SJSA1 (cell line): ENCODE data around the gene BCL2L12. TPM values are rescaled to one million over a fixed set of nuclear protein-coding genes. Genes with fewer than 3 reads are reported as not detected.
A peak's percentile ranks its signal among the peaks of the same experiment; 100 is the strongest.
"Not testable (repeated sequence)": the region's sequence is repeated elsewhere in the genome, so short reads cannot be mapped to it uniquely, and the experiment has no call there.

ENCODE experiments used
- DNase-seq, 2 experiments: peaks; one replicate each; pipeline ENCODE4 v3.0.0-alpha.2; 2015 to 2020; ENCODE audit warnings: low spot score in 2 of 2, low read depth in 1 of 2
- H3K27ac ChIP-seq: fragments of 250-450 bp; sonication (Bioruptor Pico); 2 replicates; pipeline ENCODE4 v1.5.1; 2020; ENCODE audit warnings: mild to moderate bottlenecking, moderate library complexity
- H3K27me3 ChIP-seq: fragments of 250-450 bp; sonication (Bioruptor Pico); replicated peaks from 2 replicates; pipeline ENCODE4 v1.5.1; 2020; ENCODE audit warnings: mild to moderate bottlenecking, moderate library complexity
- H3K36me3 ChIP-seq: fragments of 250-450 bp; sonication (Bioruptor Pico); 2 replicates; pipeline ENCODE4 v1.5.1; 2020; ENCODE audit warnings: mild to moderate bottlenecking
- H3K4me1 ChIP-seq: fragments of 250-450 bp; sonication (Bioruptor Pico); replicated peaks from 2 replicates; pipeline ENCODE4 v1.6.1; 2021; ENCODE audit warnings: mild to moderate bottlenecking
- H3K4me3 ChIP-seq: fragments of 250-450 bp; sonication (Bioruptor Pico); 2 replicates; pipeline ENCODE4 v1.5.1; 2020; ENCODE audit warnings: mild to moderate bottlenecking
- H3K9me3 ChIP-seq: fragments of 250-450 bp; sonication (Bioruptor Pico); replicated peaks from 2 replicates; pipeline ENCODE4 v1.5.1; 2020; ENCODE audit warnings: mild to moderate bottlenecking
- total RNA-seq: library from RNA; depleted of rRNA; stranded (reverse); fragments of >200 nt; shearing (Covaris generic); gene quantifications from 2 replicates; pipeline ENCODE4 v1.2.3, GENCODE V29; 2014; rRNA removed

BCL2L12 gene, protein sequence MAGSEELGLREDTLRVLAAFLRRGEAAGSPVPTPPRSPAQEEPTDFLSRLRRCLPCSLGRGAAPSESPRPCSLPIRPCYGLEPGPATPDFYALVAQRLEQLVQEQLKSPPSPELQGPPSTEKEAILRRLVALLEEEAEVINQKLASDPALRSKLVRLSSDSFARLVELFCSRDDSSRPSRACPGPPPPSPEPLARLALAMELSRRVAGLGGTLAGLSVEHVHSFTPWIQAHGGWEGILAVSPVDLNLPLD
- 9.5 and 16.2 TPM in 2 replicates for total RNA-seq

GRCh38 chr19:49665351-49666119 is at the start of gene BCL2L12, which contains the start of gene IRF3:
TSS of gene BCL2L12 (plus strand) at chr19:49665933. CDS start at chr19:49666693, 760 bp downstream.
TSS of gene IRF3 (minus strand) at chr19:49665857. CDS start at chr19:49664838, 1,019 bp downstream.
- Histone ChIP-seq H3K27me3 (no peaks in the 10 kb centered on the region), H3K4me3 (peak within 1 kb of the TSS; percentile 56), H3K9me3 (no peaks in the 10 kb centered on the region), H3K4me1 (peaks cover 20% of the 10 kb centered on the region), H3K27ac (peak within 1 kb of the TSS; percentile 12), H3K36me3 (peaks cover 56% of the 10 kb centered on the region)
- DNase-seq: peak; percentile 94 to 98

DNA sequence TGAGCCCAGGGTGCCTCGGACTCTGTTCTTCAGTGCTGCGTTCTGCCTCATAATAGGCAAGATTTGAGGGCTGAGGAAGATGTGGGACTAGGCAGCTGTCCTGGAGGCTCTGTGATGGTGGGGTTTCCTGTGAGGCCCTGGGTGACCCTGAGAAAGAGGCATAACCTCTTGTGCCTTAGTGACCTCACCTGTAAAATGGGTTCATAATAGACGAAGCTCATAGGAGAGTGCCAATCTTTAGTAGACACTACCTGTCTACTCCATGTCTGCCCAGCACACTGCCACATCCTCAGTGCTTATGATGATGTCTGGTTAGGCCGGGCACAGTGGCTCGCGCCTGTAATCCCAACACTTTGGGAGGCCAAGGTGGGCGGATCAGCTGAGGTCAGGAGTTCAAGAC is 49.2 kb upstream of the BCL2L12 start:
- no peaks in the 10 kb centered on the region for H3K27me3 ChIP-seq
- no peak overlapping the region for H3K27ac ChIP-seq
- H3K36me3 ChIP-seq: peaks cover 70% of the 10 kb centered on the region
- no peak overlapping the region for H3K4me3 ChIP-seq
- no peaks in the 10 kb centered on the region; the same call in 1 of the 2 replicates for H3K9me3 ChIP-seq
- peaks cover 28% of the 10 kb centered on the region for H3K4me1 ChIP-seq
- DNase-seq: no peak

DNA sequence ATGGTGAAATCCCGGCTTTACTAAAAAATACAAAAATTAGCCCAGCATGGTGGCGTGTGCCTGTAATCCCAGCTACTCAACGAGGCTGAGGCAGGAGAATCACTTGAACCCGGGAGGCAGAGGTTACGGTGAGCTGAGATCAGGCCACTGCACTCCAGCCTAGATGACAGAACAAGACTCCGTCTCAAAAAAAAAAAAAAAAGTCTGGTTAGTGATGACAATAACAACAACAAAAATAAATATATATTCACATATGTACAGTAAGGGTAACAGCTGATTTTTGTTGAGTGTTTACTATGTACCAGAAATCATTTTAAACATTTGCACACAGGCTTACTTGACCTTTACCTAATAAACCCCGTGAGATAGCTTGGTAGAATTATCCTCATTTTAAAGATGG is 48.8 kb upstream of the BCL2L12 start:
- Histone ChIP-seq H3K27me3 (no peaks in the 10 kb centered on the region), H3K4me3 (no peak overlapping the region), H3K4me1 (peaks cover 28% of the 10 kb centered on the region), H3K36me3 (peaks cover 74% of the 10 kb centered on the region), H3K27ac (no peak overlapping the region), H3K9me3 (no peaks in the 10 kb centered on the region; the same call in 1 of the 2 replicates)
- DNase-seq: no peak

DNA sequence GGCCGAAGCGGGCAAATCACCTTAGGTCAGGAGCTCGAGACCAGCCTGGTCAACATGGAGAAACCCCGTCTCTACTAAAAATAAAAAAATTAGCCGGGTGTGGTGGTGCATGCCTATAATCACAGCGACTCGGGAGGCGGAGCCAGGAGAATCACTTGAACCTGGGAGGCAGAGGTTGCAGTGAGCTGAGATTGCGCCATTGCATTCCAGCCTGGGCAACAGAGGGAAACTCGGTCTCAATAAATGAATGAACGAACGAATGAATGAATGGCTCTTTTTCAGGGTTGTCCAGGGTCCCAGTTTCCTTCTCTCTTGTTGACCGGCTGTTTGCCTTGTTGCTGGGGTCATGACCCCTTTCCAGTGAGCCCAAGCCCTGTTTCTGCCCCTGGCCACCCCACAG is 47.9 kb upstream of the BCL2L12 start:
- not testable (repeated sequence) for H3K4me3 ChIP-seq, H3K27ac ChIP-seq, H3K27me3 ChIP-seq, H3K9me3 ChIP-seq, DNase-seq
- Histone ChIP-seq H3K36me3 (peaks cover 69% of the 10 kb centered on the region), H3K4me1 (peaks cover 23% of the 10 kb centered on the region)

DNA sequence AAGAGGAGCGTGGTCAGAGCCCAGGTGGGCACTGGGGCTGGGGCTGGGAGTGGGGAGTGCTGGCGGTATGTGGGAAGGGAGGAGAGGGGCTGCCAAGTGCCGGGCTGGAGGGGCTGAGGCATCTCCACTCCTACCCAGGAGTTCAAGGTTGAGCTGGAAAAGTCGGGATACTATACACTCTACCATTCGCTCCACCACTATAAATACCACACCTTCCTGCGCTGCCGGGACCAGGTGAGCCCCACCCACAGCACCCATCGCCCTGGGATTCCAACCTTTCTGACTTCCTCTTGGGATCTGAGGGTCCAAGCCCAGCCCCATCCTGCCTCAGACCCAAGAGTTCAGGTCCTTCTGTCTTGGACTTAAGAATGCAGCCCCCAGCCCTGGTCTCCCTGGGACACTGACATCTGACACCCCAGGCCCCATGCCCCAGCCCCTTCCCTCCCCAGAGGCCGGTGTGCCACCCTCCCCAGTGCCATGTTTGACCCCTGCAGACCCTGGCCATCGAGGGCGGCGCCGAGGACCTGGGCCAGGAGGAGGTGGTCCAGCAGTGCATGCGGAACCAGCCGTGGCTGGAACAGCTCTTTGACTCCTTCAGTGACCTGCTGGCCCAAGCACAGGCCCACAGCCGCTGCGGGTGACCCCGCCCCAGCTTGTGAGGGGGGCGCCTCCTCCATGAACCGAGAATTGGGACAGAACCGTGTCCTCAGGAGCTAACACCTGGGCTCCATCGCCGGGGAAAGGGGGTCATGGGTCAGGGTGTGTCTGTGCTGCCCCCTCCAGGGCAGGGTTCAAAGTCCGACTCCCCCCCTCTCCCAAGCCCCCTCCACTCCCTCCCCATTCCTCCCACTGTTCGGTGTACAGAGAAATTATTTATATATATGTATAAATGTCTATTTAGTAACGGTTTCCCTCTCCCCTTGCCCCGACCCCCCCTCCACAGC is 40.5 kb upstream of the BCL2L12 start:
- DNase-seq: no peak
- Histone ChIP-seq H3K4me1 (no peaks in the 10 kb centered on the region), H3K4me3 (no peak overlapping the region), H3K27me3 (no peaks in the 10 kb centered on the region), H3K9me3 (no peaks in the 10 kb centered on the region), H3K36me3 (peaks cover 24% of the 10 kb centered on the region), H3K27ac (no peak overlapping the region)

DNA sequence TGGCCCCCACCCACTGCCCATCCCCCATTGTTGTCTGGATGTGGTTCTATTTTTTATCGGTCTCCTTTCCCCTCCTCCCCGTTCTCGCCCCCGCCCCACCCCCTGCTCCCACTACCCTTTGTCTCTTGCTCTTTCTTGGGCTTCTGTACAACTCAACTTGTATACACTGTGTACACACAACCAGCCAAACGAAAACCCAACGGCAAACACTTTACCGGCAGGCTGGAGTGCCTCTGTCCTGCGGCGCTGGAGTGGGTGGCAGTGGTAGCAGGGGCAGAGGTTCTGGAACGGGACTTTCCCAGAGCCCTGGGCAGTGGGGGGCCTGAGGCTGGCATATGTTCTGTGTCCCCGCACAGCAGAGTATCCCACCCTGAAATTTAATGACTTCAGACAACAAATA is 39.5 kb upstream of the BCL2L12 start:
- Histone ChIP-seq H3K27ac (no peak overlapping the region), H3K9me3 (no peaks in the 10 kb centered on the region), H3K4me3 (no peak overlapping the region), H3K4me1 (no peaks in the 10 kb centered on the region), H3K36me3 (peaks cover 22% of the 10 kb centered on the region), H3K27me3 (no peaks in the 10 kb centered on the region)
- no peak for DNase-seq

DNA sequence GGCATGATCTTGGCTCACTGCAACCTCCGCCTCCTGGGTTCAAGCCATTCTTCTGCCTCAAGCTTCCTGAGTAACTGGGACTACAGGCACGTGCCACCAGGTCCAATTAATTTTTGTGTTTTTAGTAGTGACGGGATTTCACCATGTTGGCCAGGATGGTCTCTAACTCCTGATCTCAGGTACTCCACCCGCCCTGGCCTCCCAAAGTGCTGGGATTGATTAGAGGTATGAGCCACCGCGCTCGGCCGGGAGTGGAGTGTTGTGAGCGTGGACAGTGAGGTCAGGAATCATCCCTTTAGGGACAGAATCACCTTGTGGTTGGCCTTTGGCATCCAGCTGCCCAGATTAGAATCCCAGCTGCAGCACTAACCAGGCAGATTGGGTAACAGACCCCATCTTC is 36.1 kb upstream of the BCL2L12 start:
- Histone ChIP-seq H3K9me3 (no peaks in the 10 kb centered on the region), H3K36me3 (peaks cover 15% of the 10 kb centered on the region), H3K4me3 (no peak overlapping the region), H3K27me3 (no peaks in the 10 kb centered on the region), H3K4me1 (no peaks in the 10 kb centered on the region), H3K27ac (no peak overlapping the region)
- DNase-seq: no peak

DNA sequence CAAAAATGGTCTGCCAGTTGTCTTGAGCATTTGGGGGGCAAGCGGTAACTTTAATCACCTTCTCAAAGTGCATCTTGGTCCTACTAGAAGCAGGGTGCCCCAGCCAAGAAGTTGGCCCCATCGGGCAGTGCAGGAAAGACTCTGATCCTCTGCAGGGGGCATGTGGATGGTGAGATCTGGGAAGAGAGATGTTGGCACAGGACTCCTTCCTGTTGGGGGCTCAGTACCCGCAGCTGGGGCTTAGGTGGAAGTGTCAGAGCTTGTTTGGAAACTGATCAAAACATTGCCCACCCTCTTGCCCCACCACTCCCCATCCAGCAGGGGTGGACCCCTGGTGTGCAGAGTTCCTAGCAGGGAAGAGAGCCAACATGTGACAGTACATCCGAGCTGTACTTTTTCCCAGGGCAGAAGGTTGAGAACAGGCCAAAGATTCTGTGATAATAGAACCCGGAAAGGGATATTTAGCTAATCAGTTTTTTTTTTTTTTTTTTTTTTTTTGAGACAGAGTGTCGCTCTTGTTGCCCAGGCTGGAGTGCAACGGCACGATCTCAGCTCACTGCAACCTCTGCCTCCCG is 34.6 kb upstream of the BCL2L12 start:
- no peaks in the 10 kb centered on the region for H3K27me3 ChIP-seq
- no peak overlapping the region for H3K27ac ChIP-seq
- peaks cover 19% of the 10 kb centered on the region for H3K36me3 ChIP-seq
- no peaks in the 10 kb centered on the region for H3K4me1 ChIP-seq
- no peaks in the 10 kb centered on the region for H3K9me3 ChIP-seq
- no peak for DNase-seq
- no peak overlapping the region for H3K4me3 ChIP-seq

- no peak overlapping the region for H3K4me3 ChIP-seq
- H3K9me3 ChIP-seq: no peaks in the 10 kb centered on the region
- H3K4me1 ChIP-seq: no peaks in the 10 kb centered on the region
- H3K27ac ChIP-seq: no peak overlapping the region
- DNase-seq: no peak
- no peaks in the 10 kb centered on the region for H3K27me3 ChIP-seq
- H3K36me3 ChIP-seq: peaks cover 22% of the 10 kb centered on the region
These were observed 34.0 kb upstream of the BCL2L12 start for GRCh38 chr19:49631610-49632192.

GRCh38 chr19:49632576-49632975 is 33.2 kb upstream of the BCL2L12 start:
- no peaks in the 10 kb centered on the region for H3K4me1 ChIP-seq
- H3K4me3 ChIP-seq: no peak overlapping the region
- no peak for DNase-seq
- no peaks in the 10 kb centered on the region for H3K9me3 ChIP-seq
- H3K27ac ChIP-seq: no peak overlapping the region
- H3K27me3 ChIP-seq: no peaks in the 10 kb centered on the region
- H3K36me3 ChIP-seq: peaks cover 16% of the 10 kb centered on the region

- H3K27ac ChIP-seq, DNase-seq: not testable (repeated sequence)
These were observed 32.5 kb upstream of the BCL2L12 start for GRCh38 chr19:49633273-49633672.

DNA sequence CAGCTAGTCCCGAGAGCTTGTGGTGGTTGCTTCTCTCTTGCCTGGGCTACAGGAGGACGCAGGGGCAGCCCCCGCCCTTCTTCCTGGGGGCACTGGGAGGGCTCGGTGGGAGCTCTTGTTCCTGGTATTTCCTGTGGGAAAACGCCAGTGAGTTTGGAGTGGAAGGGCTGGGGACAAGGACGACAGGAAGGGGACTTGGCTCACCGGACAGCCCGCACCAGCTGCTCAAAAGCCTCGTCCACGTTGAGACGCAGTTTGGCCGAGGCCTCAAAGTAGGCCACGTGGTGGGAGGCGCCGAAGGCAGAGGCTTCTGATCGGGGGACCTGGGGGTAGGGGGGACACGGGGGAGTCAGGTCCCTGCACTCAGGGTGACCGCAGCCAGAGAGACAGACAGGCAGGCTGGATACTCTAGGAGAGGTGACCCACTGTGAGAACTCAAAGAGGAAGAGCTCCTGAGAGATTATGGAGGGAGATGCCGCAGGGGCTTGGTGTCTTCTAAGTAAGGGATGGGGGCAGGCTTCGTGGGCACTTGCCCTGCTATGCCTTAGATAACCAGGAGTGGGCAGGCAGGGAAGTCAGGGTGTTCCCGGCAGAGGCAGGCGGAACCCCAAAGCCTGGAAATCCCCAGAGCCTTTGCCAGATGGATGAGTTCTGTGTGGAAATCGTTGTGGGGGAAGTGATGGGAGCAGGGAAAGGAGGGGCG is 30.1 kb upstream of the BCL2L12 start:
- H3K27me3 ChIP-seq: no peaks in the 10 kb centered on the region
- DNase-seq: no peak
- peaks cover 13% of the 10 kb centered on the region for H3K4me1 ChIP-seq
- peaks cover 12% of the 10 kb centered on the region for H3K36me3 ChIP-seq
- H3K4me3 ChIP-seq: no peak overlapping the region
- H3K9me3 ChIP-seq: no peaks in the 10 kb centered on the region
- H3K27ac ChIP-seq: no peak overlapping the region

More at GRCh38 chr19:49633273-49633672, 32.5 kb upstream of the BCL2L12 start:
- not testable (repeated sequence) for H3K4me3 ChIP-seq, H3K4me1 ChIP-seq, H3K9me3 ChIP-seq, H3K27me3 ChIP-seq
- peaks cover 12% of the 10 kb centered on the region for H3K36me3 ChIP-seq
